ENCODE results near the gene BTNL3.

Gene BTNL3

DNA sequence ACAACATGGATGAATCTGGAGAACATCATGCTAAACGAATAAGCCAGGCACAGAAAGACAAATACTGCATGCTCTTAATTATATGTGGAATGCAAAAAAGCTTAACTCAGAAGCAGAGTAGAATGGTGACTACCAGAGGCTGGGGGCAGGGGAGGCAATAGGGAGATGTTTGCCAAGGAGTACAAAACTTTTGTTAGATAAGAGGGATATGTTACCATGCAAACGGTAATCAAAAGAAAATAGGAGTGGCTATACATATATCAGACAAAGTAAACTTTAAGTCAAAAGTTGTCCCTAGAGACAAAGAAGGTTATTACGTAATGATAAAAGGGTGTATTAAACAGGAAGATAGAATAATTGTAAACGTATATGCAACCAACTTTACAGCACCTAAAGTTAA, 17.8 kb upstream of the BTNL3 start:
- ChIA-PET CTCF (no interaction called here), POLR2A (no interaction called here)
- no peaks in the 10 kb centered on the region for H3K4me1 ChIP-seq (ENCODE audit: control insufficient read depth, insufficient read depth, low read length)
- no peak overlapping the region for H3K27ac ChIP-seq (ENCODE audit: extremely low read depth, low read depth, low read length)
- TF ChIP-seq ZNF140 (tag by site-specific recombination; IDR thresholded peaks at IDR 0.05): no peak
- TF ChIP-seq, protein P1, sequence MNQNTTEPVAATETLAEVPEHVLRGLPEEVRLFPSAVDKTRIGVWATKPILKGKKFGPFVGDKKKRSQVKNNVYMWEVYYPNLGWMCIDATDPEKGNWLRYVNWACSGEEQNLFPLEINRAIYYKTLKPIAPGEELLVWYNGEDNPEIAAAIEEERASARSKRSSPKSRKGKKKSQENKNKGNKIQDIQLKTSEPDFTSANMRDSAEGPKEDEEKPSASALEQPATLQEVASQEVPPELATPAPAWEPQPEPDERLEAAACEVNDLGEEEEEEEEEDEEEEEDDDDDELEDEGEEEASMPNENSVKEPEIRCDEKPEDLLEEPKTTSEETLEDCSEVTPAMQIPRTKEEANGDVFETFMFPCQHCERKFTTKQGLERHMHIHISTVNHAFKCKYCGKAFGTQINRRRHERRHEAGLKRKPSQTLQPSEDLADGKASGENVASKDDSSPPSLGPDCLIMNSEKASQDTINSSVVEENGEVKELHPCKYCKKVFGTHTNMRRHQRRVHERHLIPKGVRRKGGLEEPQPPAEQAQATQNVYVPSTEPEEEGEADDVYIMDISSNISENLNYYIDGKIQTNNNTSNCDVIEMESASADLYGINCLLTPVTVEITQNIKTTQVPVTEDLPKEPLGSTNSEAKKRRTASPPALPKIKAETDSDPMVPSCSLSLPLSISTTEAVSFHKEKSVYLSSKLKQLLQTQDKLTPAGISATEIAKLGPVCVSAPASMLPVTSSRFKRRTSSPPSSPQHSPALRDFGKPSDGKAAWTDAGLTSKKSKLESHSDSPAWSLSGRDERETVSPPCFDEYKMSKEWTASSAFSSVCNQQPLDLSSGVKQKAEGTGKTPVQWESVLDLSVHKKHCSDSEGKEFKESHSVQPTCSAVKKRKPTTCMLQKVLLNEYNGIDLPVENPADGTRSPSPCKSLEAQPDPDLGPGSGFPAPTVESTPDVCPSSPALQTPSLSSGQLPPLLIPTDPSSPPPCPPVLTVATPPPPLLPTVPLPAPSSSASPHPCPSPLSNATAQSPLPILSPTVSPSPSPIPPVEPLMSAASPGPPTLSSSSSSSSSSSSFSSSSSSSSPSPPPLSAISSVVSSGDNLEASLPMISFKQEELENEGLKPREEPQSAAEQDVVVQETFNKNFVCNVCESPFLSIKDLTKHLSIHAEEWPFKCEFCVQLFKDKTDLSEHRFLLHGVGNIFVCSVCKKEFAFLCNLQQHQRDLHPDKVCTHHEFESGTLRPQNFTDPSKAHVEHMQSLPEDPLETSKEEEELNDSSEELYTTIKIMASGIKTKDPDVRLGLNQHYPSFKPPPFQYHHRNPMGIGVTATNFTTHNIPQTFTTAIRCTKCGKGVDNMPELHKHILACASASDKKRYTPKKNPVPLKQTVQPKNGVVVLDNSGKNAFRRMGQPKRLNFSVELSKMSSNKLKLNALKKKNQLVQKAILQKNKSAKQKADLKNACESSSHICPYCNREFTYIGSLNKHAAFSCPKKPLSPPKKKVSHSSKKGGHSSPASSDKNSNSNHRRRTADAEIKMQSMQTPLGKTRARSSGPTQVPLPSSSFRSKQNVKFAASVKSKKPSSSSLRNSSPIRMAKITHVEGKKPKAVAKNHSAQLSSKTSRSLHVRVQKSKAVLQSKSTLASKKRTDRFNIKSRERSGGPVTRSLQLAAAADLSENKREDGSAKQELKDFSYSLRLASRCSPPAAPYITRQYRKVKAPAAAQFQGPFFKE (tag by site-specific recombination; IDR thresholded peaks at IDR 0.05; ENCODE audit: borderline replicate concordance): no peak
- H3K9me3 ChIP-seq (ENCODE audit: control insufficient read depth, insufficient read depth, low read depth, low read length): no peaks in the 10 kb centered on the region
- no peaks in the 10 kb centered on the region for H3K36me3 ChIP-seq (ENCODE audit: control insufficient read depth in 2 of 2, insufficient read depth in 1 of 2, low read length in 2 of 2)
- no peak overlapping the region for H3K4me3 ChIP-seq (ENCODE audit: low read depth, low read length)

DNA sequence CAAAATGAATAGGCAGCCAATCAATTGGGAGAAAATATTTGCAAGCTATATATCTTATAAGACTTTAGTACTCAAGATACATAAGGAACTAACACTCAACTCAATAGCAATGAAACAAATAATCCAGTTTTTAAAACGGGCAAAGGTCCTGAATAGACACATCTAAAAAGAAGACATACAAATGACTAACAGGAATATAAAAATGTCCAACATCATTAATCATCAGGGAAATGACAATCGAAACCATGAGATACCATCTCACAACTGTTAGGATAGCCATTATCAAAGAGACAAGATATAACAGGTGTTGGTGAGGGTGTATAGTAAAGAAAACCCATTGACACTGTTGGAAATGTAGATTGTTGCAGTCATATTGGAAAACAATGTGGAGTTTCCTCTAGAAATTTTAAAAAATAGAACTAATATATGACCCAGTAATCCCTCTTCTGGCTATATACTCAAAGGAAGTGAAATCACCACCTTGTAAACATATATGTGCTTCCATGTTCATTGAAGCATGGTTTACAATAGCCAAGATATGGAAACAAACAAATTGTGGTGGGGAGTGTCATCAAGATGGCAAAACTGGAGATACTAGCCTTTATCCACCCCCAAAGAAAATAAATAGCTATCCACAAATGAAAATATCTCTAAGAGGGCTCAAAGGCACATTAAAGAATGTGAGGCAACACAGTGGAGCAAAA, 13.9 kb upstream of the BTNL3 start:
- H3K4me3 ChIP-seq (ENCODE audit: low read depth, low read length): no peak overlapping the region
- TF ChIP-seq, protein P2, sequence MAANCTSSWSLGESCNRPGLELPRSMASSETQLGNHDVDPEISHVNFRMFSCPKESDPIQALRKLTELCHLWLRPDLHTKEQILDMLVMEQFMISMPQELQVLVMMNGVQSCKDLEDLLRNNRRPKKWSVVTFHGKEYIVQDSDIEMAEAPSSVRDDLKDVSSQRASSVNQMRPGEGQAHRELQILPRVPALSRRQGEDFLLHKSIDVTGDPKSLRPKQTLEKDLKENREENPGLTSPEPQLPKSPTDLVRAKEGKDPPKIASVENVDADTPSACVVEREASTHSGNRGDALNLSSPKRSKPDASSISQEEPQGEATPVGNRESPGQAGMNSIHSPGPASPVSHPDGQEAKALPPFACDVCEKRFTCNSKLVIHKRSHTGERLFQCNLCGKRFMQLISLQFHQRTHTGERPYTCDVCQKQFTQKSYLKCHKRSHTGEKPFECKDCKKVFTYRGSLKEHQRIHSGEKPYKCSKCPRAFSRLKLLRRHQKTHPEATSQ (tag by site-specific recombination; IDR thresholded peaks at IDR 0.05): no peak
- TF ChIP-seq, protein P3, sequence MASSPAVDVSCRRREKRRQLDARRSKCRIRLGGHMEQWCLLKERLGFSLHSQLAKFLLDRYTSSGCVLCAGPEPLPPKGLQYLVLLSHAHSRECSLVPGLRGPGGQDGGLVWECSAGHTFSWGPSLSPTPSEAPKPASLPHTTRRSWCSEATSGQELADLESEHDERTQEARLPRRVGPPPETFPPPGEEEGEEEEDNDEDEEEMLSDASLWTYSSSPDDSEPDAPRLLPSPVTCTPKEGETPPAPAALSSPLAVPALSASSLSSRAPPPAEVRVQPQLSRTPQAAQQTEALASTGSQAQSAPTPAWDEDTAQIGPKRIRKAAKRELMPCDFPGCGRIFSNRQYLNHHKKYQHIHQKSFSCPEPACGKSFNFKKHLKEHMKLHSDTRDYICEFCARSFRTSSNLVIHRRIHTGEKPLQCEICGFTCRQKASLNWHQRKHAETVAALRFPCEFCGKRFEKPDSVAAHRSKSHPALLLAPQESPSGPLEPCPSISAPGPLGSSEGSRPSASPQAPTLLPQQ (tag by site-specific recombination; IDR thresholded peaks at IDR 0.05): no peak
- no peak for TF ChIP-seq ZBTB7A (tag by site-specific recombination; IDR thresholded peaks at IDR 0.05; ENCODE audit: low read depth)
- TF ChIP-seq, protein P4, sequence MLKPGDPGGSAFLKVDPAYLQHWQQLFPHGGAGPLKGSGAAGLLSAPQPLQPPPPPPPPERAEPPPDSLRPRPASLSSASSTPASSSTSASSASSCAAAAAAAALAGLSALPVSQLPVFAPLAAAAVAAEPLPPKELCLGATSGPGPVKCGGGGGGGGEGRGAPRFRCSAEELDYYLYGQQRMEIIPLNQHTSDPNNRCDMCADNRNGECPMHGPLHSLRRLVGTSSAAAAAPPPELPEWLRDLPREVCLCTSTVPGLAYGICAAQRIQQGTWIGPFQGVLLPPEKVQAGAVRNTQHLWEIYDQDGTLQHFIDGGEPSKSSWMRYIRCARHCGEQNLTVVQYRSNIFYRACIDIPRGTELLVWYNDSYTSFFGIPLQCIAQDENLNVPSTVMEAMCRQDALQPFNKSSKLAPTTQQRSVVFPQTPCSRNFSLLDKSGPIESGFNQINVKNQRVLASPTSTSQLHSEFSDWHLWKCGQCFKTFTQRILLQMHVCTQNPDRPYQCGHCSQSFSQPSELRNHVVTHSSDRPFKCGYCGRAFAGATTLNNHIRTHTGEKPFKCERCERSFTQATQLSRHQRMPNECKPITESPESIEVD (tag by site-specific recombination; IDR thresholded peaks at IDR 0.05): no peak
- no peak for TF ChIP-seq ZFP3 (tag by site-specific recombination; IDR thresholded peaks at IDR 0.05; ENCODE audit: low read depth)
- ChIA-PET CTCF (no interaction called here), POLR2A (no interaction called here)
- no peaks in the 10 kb centered on the region for H3K9me3 ChIP-seq (ENCODE audit: control insufficient read depth, insufficient read depth, low read depth, low read length)
- H3K4me1 ChIP-seq (ENCODE audit: control insufficient read depth, insufficient read depth, low read length): no peaks in the 10 kb centered on the region
- no peak overlapping the region for H3K27ac ChIP-seq (ENCODE audit: extremely low read depth, low read depth, low read length)
- H3K36me3 ChIP-seq (ENCODE audit: control insufficient read depth in 2 of 2, insufficient read depth in 1 of 2, low read length in 2 of 2): no peaks in the 10 kb centered on the region

DNA sequence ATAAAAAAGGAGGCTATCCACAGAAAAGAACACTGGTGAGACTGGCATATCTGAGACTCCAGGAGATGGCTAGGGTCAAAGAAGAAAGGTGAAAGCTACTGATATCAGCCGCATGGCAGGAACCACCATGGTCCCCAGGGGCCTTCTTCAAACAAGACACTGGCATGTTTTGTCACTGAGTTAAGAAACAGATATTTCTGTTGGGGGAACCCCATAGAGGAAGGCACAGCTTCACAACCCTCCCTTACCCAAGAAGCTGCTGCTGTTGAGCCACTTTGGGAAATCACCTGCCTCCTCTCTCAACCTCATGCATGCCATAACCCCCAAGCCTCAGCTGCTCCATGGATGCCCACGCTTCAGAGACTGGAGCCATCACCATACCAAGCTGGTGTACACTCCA, 13.3 kb upstream of the BTNL3 start:
- ChIA-PET POLR2A (no interaction called here), CTCF (no interaction called here)
- Histone ChIP-seq H3K27ac (ENCODE audit: extremely low read depth, low read depth, low read length) (no peak overlapping the region), H3K36me3 (ENCODE audit: control insufficient read depth in 2 of 2, insufficient read depth in 1 of 2, low read length in 2 of 2) (no peaks in the 10 kb centered on the region), H3K4me1 (ENCODE audit: control insufficient read depth, insufficient read depth, low read length) (no peaks in the 10 kb centered on the region), H3K9me3 (ENCODE audit: control insufficient read depth, insufficient read depth, low read depth, low read length) (no peaks in the 10 kb centered on the region), H3K4me3 (ENCODE audit: low read depth, low read length) (no peak overlapping the region)
- TF ChIP-seq ZNF610 (tag by site-specific recombination; IDR thresholded peaks at IDR 0.05; ENCODE audit: borderline replicate concordance) (no peak), SP3 (tag by site-specific recombination; IDR thresholded peaks at IDR 0.05) (no peak), ZNF221 (tag by site-specific recombination; IDR thresholded peaks at IDR 0.05; ENCODE audit: borderline replicate concordance) (no peak), EGR2 (tag by site-specific recombination; IDR thresholded peaks at IDR 0.05; ENCODE audit: low read depth) (no peak), ZNF350 (tag by site-specific recombination; IDR thresholded peaks at IDR 0.05) (no peak)
